ENCODE results near the gene SELENOV.

SELENOV gene

GRCh38 chr19:39566064-39566463, 51.1 kb downstream of the SELENOV start:
- TF ChIP-seq CTCF (conservative IDR thresholded peaks at IDR 0.05) (no peak), ZFX (IDR thresholded peaks at IDR 0.05) (no peak)
- no peak overlapping the region for H3K27ac ChIP-seq

DNA sequence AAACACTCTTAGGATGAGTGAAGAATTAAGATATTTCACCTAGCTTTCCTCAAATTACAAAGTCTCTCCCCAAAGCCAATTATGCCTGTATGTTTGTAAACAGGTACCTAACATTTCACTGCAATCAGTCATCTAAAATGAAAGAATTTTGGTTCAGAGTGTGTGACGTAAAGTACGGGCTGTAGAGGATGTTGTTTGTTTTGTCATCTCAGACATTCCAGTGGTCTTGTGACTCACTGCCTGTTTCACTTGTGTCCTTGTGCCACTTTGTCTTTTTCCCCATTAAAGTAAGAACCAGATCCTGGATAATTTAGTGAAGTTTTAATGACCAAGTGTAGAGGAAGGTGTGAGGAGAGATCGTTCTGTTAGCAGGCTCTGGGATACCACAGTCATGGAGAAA, 53.7 kb downstream of the SELENOV start:
- TF ChIP-seq ZFX (IDR thresholded peaks at IDR 0.05) (no peak), CTCF (conservative IDR thresholded peaks at IDR 0.05) (no peak)

More for the DNA sequence above, 53.7 kb downstream of the SELENOV start:
- H3K27ac ChIP-seq, result no peak overlapping the region

Data from C4-2B (cell line).